Dedifferentiated amniotic fluid mesenchymal stem cell (primary cell): ENCODE measurements around the gene CD2.
"Not testable (repeated sequence)": the region's sequence is repeated elsewhere in the genome, so short reads cannot be mapped to it uniquely, and the experiment has no call there.

ENCODE experiments used
- DNase-seq: peaks from one replicate; pipeline ENCODE4 v3.0.0-alpha.2; 2016; ENCODE audit errors: extremely low spot score

Gene CD2

GRCh38 chr1:116731439-116731838 lies 22.8 kb upstream of the CD2 start:
- DNase-seq = no peak

DNA sequence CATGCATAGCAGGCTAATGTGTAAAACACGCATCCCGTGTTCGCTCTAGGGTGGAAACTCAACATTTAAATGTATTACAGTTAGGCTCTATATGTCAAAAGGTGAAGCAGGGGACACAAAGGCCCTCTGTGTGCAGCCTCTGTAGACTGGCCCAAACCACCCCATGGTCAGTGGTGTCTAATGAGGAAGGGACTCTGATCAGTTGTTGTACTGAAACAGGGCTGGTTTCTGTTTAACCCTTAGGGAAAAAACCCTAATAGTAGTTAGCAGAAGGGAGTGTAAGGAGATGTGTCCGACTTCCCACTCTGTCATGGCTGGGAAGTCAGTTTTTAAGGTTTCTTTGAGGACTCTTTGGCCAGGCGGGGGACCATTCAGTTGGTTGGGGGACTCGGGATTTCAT lies 21.5 kb upstream of the CD2 start:
- DNase-seq = no peak

DNA sequence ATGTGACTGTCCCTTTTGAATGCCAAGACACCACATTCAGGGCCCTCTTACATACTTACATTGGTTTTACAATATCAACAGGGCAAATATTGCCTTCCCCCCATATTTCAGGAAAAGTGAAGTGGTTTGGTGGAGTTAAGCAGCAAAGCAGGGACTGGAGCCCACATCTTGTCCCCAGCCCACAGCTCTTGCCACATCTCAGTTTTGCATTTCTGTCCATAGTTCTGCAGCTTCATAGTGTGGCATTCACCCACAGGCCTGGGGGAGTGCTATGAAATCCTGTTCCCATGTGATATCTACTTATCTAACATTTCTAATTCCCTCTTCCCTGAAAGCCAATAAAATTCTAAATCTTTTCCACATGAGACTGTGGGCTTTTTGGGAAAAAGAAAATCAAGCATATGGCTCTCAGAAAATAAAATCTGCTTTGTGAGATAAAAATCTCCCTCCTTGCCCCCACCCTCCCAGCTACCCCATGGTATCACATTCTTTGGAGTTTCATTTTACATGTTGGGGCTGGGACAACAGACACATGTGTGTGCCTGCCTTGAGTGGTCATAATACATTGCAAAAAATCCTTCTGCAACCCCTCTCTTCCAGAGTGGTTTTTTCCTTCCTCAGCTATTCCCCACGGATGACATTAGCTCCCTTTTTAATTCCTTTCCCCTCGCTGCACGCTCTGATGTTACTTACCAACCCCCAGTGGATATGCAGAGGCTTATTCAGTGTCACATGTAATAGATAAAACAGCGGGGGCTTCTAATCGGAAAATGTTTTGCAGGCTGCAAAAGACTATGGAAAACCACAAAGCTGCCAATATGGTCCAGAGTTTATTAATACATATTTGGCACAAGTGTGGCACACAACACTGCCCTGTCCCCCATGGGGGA lies 20.5 kb upstream of the CD2 start:
- DNase-seq = no peak

DNA sequence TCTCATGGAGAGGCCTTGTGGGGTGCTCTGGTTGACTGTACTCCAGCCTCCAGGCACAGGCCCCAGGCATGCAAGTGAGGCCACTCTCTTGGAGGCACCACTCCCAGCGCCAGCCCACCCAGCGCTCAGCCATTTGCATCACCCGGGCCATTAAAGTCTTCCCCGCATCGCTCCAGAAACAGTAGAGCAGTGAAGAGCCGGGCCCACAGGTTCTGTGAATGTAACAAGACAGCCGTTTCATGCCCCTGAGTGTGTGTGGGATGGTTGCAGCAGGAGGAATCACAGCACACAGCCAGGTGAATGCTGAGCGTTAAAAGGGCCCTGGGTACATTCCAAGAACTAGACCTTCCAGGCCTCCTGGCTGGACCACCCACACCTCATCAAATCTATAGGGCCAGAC lies 19.0 kb upstream of the CD2 start:
- DNase-seq = no peak

DNA sequence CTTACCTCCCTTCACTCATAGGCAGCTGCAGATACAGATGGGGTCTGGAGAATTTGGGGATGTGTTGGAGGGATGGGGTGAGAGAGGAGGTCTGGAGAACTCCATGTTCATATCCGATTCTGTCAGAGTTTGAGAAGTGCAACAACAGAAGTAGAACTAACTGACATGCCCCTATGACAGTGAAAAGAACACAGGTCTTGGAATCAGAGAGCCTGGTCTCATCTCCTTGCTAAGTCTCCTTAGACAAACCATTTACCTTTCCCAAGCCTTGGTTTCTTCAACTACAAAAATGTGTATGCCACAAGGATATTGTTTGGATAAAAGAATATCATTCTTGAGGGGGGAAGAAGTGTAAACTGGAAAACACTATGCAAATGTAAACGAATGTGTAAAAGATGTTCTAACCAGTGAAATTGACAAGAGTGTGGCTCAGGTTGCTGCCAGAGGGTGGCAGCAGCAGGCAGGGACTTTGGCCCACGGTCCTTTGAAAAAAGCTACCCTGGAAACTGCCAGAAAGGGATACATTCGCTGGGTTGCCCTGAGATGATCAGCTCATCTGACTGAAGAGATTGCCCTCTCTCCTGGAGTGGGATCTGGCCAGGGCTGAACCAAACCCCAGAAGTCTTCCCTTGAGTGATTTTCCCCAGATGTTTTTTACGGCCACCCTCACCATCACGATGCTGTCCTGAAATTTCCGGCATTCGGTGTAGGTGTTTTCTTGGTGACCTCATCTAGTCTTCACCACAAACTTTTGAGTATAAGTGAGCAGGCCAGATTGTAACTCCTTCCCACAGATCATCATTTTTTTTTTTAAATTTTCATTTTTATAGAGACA lies 17.0 kb upstream of the CD2 start:
- DNase-seq = peak; percentile 60

- DNase-seq = no peak
These were observed 16.3 kb upstream of the CD2 start for GRCh38 chr1:116737855-116738321.

DNA sequence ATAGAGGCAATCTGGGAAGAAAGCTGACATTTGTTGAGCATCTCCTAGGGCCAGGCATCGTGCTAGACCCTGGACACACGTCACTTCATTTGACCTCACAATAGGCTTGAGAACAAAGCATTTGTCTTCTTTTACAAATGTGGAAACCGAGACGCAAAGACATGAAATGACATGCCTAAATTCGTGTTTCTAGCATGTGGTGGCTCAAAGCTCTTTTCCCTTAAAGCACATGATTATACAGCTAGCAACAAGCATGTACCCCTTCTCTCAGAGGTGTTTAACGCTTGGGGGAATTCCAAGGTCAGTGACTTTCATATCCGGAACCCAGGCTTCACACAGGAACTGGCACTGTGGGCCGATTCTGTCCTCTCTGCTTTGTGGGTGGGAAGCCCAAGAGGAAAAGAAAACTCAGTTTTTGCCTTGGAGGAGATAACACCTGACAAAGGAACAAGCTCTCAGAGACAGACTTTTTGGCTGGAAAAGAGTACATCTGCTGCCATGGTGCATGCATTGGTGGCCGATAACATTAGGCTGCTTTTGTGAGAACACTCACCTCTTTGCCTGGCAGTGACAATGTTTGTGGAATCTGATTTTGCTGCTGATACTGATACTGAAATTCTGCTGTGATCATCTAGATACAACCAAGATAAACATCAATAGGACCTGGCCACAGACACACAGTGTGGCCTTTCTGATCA lies 15.4 kb upstream of the CD2 start:
- no peak for DNase-seq

- no peak for DNase-seq
These were observed 14.7 kb upstream of the CD2 start for GRCh38 chr1:116739371-116740012.

GRCh38 chr1:116740296-116740695 lies 13.9 kb upstream of the CD2 start:
- DNase-seq = no peak

GRCh38 chr1:116740746-116741145 lies 13.5 kb upstream of the CD2 start:
- no peak for DNase-seq

DNA sequence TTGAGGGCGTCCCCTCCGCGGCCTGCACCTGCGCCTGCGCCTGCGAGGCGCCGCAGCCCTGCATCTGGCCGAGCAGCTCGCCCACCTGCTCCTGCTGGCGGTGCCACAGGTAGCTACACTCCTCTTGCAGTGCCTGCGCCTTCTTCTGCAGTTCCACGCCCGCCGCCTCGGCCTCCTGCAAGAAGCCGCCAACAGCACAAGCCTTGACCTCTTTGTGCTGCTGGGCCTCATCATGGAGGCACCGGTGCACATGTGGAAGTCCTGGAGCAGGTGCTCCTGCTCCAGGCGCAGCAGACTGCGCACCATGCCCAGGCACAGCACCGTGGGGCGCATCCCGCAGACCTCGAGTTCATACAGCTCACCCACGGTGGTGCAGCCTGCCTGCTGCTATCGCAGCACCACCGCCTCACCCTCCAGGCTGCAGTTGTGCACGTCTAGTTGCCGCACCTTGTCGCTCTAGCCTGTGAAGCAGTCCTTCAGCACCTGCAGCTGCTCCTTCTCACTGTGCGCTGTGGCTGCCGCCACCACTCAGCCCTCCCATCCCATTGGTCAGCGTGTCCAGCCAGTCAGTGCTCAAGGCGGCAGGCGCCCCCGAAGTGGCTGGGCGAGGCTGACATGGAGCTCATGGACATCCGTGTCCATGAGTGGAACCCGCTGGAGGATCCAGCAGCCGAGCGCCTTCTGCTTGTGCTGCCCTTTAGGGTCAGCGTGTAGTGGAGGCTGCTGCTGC lies 12.2 kb upstream of the CD2 start:
- DNase-seq = no peak

DNA sequence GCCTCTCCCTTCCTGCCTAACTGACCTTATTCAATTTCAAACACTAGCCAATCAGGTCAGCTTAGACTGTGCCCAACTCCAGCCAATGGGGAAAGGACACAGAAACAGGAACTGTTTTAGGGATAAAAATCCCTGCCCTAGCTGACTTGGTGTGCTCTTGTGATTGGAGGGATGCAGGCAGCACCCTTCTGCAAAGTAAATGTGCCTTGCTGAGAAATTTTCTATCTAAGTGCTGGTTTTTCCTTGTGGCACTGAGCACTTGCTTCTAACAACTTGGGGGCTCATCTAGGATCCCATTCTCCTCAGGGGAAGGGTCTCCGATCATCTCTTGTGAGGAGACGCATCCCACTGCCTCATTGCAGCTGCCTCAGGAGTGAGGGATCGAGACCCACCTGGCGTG lies 10.7 kb upstream of the CD2 start:
- no peak for DNase-seq

- no peak for DNase-seq
These were observed 6.0 kb upstream of the CD2 start for GRCh38 chr1:116748272-116748671.

GRCh38 chr1:116751146-116751545 lies 3.1 kb upstream of the CD2 start:
- no peak for DNase-seq

- no peak for DNase-seq
These were observed 2.6 kb upstream of the CD2 start for GRCh38 chr1:116751621-116752020.

DNA sequence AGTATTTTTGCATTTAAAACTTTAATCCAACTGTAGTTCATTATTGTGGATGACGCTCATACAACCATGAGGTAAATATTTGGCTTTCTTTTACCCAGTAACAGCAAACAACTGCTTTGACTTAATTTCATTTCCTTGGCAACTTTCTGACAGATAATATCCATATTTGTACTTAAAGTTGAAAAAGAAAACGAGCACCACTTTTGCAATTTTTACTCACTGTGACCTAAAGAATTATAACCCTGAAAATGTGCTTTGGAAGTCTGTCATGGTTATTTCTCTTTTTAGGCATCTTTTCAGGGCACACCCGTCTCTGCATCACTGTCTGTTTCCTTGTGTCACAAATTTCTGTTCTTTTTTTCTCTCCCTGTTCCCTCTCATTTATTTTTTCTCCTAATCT lies 918 bp upstream of the CD2 start:
- DNase-seq = no peak

GRCh38 chr1:116755066-116755465 lies 836 bp downstream of the CD2 start:
- no peak for DNase-seq

DNA sequence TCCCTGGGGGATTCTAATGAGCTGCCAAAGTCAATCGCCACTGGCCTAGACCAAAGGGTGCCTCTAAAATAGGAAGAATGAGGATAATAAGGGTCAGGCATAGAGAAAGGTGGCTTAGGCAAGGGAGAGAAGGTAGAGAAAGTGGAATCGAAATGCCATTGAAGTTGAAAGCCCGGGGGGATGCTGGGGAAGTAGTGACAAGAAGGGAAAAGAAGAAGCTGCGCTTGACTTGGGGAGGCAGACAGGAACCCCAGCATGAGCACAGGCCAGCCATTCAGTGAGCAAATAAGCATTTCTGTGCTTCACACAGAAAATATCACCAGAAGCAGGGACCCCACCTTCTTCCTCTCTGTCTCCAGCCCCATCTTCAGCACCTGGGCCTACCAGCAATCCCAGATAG lies 1.5 kb downstream of the CD2 start:
- no peak for DNase-seq

- DNase-seq = not testable (repeated sequence)
These were observed 1.9 kb downstream of the CD2 start for GRCh38 chr1:116756092-116756491.

DNA sequence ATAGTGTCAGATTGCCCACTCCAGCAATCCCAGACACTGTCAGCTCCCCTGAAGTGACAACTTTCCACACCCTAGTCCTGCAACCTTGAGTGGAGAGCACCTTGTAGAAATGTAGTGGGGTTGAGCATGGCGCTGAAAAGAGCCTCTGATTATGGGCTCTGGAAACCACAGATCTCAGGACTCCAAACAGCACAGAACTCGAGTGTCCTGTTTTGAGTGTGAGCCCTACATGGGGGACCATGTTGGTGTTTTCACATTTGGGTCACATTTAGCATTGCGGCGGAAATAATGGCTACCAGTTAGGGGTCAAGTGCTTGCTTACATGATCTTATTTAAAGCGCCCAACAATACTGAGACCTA lies 4.2 kb downstream of the CD2 start:
- DNase-seq = not testable (repeated sequence)

DNA sequence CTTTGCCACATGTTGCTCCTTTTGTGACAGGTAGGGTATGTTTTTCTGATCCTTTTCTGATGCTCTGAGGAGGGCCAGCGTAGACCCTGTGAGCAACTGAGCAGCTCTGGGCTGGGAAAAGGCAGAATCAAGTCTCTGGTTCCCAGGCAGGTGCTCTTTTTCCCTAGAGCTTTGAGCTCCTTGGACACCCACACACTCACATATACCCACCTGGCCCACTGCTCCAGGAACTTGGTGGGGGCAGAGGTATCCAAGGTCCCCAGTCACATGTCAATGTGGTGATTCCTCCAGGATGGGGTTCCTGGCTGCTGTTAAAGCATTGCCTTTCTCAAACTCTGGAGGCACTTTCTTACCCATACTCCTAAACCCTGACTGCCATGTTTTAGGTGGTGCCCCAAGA lies 5.4 kb downstream of the CD2 start:
- DNase-seq = no peak
